Skeletal muscle cell (primary cell): Measurements from ENCODE around the gene CTRB2.

ENCODE experiments used
- DNase-seq: peaks from one replicate; pipeline ENCODE4 v3.0.0-alpha.2; 2010; ENCODE audit warnings: low read depth
- H3K4me3 ChIP-seq: 2 replicates; pipeline ENCODE4 v1.5.1; 2011; ENCODE audit warnings: low read depth, mild to moderate bottlenecking, control low read depth, low read length, moderate library complexity

CTRB2 gene

DNA sequence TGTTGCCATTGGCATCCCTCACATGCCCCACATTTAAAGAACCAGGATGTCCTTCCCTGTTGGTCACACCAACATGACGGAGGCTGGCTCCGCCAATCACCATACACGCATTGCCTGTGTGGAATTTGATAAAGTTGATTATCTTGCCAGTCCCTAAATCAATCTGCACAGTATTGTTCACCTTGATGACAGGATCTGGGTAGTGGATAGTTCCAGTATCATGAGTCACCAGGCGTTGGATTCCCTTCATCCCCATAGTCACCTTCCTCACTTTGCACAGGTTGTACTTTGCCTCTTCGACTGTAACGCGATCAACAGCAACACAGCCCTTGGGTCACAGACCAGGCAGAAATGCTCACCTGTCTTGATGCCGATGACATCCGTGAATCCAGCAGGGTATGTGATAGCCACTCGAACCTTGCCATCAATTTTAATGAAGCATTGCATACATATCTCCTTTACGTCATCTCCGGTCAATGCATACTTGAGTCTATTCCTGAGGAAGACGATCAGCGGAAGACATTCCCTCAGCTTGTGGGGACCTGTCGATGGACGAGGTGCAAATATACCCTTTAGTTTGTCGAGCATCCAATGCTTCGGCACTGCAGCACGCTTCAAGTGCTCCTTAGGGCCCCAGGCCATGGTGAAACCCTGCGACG is 14.2 kb downstream of the CTRB2 start:
- no peak overlapping the region for H3K4me3 ChIP-seq
- DNase-seq: no peak

DNA sequence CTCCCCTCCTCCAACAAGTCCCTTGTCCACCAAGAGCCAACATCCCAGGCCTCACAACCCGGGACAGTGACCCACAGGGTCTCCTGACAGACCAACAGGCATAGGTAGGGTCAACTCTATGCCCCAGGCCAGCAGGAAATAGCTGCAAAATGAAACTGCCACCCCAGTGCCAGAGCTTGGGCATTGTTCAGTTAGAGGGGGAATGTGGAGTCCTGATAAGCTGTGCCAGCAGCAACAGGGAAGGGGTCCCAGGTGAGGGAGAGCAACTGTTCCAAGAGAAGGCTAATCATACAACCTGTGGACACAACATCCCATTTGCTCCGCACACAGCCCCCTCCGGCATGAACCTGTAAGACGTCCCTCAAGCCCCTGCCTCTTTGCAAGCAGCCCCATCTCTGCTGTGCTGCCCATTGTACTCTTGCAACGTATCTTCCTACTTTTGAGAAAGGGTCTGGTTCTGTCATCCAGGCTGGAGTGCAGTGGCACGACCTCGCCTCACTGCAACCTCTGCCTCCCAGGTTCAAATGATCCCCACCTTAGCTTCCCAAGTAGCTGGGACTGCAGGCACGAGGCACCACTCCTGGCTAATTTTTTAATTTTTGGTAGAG is 17.2 kb downstream of the CTRB2 start:
- H3K4me3 ChIP-seq: no peak overlapping the region

DNA sequence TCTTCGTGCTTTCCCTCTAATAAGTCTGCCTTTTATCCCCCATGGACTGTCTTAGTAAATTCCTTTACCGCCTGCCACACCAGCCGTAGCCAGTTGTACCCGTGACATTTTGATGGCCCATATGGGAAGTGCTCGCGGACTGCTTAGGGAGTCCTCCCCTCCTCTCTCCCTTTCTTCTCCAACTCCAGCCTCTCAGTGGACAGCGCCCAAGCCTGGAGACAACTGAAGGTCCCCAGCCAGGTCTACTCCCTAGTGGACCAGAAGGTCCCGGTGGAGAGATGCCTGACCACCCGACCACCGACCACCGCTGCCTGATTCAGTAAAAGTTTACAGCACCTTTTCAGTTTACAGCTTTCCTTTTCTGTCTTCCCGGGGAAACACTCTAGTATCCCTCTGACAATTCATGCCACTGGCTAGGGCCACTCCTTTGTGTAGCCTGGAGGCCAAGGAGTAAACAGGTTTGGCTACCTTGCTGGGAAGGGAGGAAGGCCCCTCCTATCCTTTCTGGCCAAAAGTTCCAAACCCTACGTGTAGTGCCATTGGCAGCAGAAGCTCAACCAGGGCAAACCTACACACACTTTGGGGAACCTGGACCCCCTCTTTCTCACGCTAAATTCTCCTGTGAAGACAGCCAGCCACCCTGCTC is 18.0 kb downstream of the CTRB2 start:
- no peak overlapping the region for H3K4me3 ChIP-seq
- no peak for DNase-seq

More for the DNA sequence above, 17.2 kb downstream of the CTRB2 start:
- DNase-seq: no peak

DNA sequence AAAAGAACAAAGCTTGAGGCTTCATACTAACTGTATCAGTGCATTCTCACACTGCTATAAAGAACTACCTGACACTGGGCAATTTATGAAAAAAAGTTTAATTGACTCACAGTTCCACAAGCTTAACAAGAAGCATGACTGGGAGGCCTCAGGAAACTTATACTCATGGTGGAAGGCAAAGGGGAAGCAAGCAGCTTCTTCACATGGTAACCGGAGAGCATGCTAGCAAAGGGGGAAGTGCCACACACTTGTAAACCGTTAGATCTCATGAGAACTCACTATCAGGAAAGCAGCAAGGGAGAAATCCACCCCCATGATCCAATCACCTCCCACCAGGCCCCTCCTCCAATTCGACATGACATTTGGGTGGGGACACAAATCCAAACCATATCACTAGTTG is 25.3 kb downstream of the CTRB2 start:
- no peak for DNase-seq
- no peak overlapping the region for H3K4me3 ChIP-seq

DNA sequence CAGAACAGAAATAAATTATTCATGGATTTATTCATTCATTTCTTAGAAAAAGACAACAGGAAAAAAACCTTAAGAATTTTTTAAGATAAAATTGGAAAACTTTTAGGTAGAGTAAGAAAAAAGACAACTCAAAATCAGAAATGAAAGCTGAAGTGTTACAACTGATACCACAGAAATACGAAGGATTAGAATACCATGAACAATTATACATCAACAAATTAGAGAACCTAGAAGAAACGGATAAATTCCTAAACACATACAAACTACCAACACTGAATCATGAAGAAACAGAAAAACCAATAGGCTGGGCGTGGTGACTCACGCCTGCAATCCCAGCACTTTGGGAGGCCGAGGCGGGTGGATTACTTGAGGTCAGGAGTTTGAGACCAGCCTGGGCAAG is 27.8 kb downstream of the CTRB2 start:
- H3K4me3 ChIP-seq: no peak overlapping the region
- no peak for DNase-seq

DNA sequence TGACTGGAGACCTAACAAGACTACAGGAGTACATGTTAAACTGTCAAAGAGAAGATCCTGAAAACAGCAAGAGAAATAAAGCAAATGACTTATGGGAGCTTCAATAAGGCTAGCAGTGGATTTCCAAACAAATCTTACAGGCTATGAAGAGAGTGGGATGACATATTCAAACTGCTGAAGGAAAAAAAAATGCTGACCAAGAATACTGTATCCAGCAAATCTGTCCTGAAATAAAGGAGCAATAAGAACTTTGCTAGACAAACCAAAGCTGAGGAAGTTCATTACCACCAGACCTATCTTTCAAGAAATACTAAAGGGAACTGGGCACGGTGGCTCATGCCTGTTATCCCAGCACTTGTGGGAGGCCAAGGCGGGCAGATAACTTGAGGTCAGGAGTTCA is 30.0 kb downstream of the CTRB2 start:
- H3K4me3 ChIP-seq: no peak overlapping the region
- no peak for DNase-seq

DNA sequence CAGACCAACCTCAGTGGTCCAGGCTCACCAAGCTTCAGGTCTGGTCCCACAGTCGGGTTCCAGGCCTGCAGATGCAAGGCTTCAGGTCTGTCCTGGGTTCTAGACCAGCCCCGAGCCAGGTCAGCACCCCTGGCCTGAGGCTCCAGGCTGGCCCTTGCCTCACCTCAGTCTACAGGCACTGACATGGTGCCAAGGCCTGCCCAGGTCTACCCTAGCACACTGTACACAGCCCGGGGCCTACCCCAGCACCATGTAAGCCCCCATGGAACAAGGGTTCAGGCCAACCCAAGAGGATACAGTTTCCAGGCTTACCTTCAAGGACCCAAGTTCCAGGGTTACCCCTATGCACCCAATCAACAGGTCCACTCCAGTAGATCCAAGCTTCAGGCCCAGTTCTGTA is 31.9 kb downstream of the CTRB2 start:
- DNase-seq: no peak
- H3K4me3 ChIP-seq: no peak overlapping the region

DNA sequence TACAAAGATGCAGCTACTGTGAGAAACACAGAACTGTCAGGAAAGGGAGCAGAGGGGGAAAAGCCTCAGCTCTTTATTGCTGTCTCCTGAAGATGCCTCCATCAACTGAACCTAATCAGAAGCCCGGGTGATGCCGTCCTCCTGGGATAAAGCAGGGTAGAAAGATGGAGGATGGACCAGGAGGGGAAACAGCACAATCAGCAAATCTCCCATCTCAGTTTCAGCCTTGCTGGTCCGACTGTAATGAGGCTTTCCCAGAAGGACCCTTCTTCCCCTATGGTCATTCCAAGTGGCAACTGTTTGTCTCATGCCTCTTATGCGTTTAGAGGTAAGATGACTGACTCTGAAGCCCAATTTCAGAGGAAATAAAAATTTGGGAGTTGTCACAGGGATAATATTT is 34.4 kb downstream of the CTRB2 start:
- no peak overlapping the region for H3K4me3 ChIP-seq
- no peak for DNase-seq

DNA sequence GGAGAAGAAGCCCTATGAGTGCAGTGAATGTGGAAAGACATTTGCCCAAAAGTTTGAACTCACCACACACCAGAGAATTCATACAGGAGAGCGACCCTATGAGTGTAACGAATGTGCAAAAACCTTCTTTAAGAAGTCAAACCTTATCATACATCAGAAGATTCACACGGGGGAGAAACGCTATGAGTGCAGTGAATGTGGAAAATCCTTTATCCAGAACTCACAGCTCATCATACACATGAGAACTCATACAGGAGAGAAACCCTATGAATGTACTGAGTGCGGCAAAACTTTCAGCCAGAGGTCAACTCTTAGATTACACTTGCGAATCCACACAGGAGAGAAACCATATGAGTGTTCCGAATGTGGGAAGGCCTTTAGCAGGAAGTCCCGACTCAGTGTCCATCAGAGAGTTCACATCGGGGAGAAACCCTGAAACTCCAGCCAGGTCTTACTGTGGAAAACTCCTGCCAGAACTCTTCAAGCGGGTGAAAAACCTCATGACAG is 37.0 kb downstream of the CTRB2 start:
- DNase-seq: no peak
- H3K4me3 ChIP-seq: no peak overlapping the region

DNA sequence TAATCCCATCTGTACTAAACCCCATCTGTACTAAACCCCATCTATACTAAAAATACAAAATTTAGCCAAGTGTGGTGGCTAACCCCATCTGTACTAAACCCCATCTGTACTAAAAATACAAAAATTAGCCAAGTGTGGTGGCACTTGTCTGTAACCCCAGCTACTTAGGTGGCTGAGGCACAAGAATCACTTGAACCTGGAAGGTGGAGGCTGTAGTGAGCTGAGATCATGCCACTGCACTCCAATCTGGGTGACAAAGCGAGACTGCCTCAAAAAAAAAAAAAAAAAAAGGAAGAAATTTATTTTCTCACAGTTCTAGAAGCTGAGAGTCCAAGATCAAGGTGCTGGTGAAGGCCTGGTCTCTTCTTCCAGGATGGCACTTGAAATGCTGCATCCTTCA is 46.6 kb downstream of the CTRB2 start:
- H3K4me3 ChIP-seq: no peak overlapping the region
- no peak for DNase-seq
